ENCODE measurements around the gene PPP1R9B. TPM values are rescaled to one million over a fixed set of nuclear protein-coding genes. Genes with fewer than 3 reads are reported as not detected.

The PPP1R9B gene
- total RNA-seq, 6 experiments from 2014 or later, result 9.9 to 18.1 (median 12.0) TPM

- ATAC-seq, result no peak
These were observed 37.8 kb downstream of the PPP1R9B start for GRCh38 chr17:50112694-50113093.

GRCh38 chr17:50111673-50112655, 38.5 kb downstream of the PPP1R9B start:
- peak; percentile 57 to 77 (median 74) for ATAC-seq
- WGBS (ENCODE audit: insufficient coverage, low coverage, low lambda C conversion rate, missing lambda C conversion rate), result 26% methylated on average over 5 of the region's 14 CpGs
- intact Hi-C loops (cut with DNase I), result loop anchor here (10.0 kb wide), 1 partner anchor 53 kb away; the partner anchor contains the start of gene SGCA (in 2 of the 2)
- Histone ChIP-seq H3K4me3 (no peak overlapping the region), H3K27ac (peak overlapping the region; percentile 76 to 86 (median 77)), H3K27me3 (no peaks in the 10 kb centered on the region), H3K9me3 (no peaks in the 10 kb centered on the region), H3K36me3 (peaks cover 0 to 22% (median 1%) of the 10 kb centered on the region in 4 donors), H3K4me1 (peaks cover 0 to 24% (median 5%) of the 10 kb centered on the region in 4 donors)
- TF ChIP-seq CTCF (IDR thresholded peaks at IDR 0.05) (no peak), POLR2A (IDR thresholded peaks at IDR 0.05) (no peak)
- peak in 2 of 3 donors; percentile 62 to 63 for DNase-seq

More at GRCh38 chr17:50112694-50113093, 37.8 kb downstream of the PPP1R9B start:
- TF ChIP-seq CTCF (IDR thresholded peaks at IDR 0.05), result no peak
- Histone ChIP-seq H3K9me3 (no peaks in the 10 kb centered on the region), H3K27me3 (no peaks in the 10 kb centered on the region), H3K27ac (peak overlapping the region; percentile 76 to 86 (median 77)), H3K4me3 (no peak overlapping the region), H3K4me1 (peaks cover 0 to 32% (median 5%) of the 10 kb centered on the region in 4 donors), H3K36me3 (peaks cover 0 to 17% (median 1%) of the 10 kb centered on the region in 4 donors)
- peak in 1 of 3 donors; percentile 43 for DNase-seq
- WGBS (ENCODE audit: insufficient coverage, low coverage, low lambda C conversion rate, missing lambda C conversion rate), result 100% methylated on average over 2 of the region's 17 CpGs
- intact Hi-C loops (cut with DNase I), result loop anchor here (10.0 kb wide), 1 partner anchor 52 kb away; the partner anchor contains the start of gene SGCA (in 2 of the 2)

GRCh38 chr17:50110591-50111349, 39.7 kb downstream of the PPP1R9B start:
- TF ChIP-seq CTCF (IDR thresholded peaks at IDR 0.05), result no peak
- TF ChIP-seq POLR2A (IDR thresholded peaks at IDR 0.05), result no peak
- Histone ChIP-seq H3K27ac (peak overlapping the region; percentile 76 to 86 (median 77)), H3K27me3 (no peaks in the 10 kb centered on the region), H3K36me3 (peaks cover 0 to 34% (median 1%) of the 10 kb centered on the region in 4 donors), H3K9me3 (no peaks in the 10 kb centered on the region), H3K4me3 (no peak overlapping the region), H3K4me1 (peaks cover 0 to 20% (median 5%) of the 10 kb centered on the region in 4 donors)
- 57% methylated on average over 1 of the region's 19 CpGs for WGBS (ENCODE audit: insufficient coverage, low coverage, low lambda C conversion rate, missing lambda C conversion rate)
- ATAC-seq (peak; percentile 15 to 40 (median 26)), DNase-seq (peak in 2 of 3 donors; percentile 49 to 60)
- intact Hi-C loops (cut with DNase I), result loop anchor here (10.0 kb wide), 1 partner anchor 54 kb away; the partner anchor contains the start of gene SGCA (in 2 of the 2)

- no peaks in the 10 kb centered on the region for H3K27me3 ChIP-seq
- H3K4me3 ChIP-seq, result no peak overlapping the region
- intact Hi-C loops (cut with DNase I), result loop anchor here (10.0 kb wide), 1 partner anchor 55 kb away; the partner anchor contains the start of gene SGCA (in 2 of the 2)
These were observed 40.7 kb downstream of the PPP1R9B start for GRCh38 chr17:50109785-50110184.

More at GRCh38 chr17:50109785-50110184, 40.7 kb downstream of the PPP1R9B start:
- TF ChIP-seq POLR2A (IDR thresholded peaks at IDR 0.05), result no peak
- no peak for TF ChIP-seq CTCF (IDR thresholded peaks at IDR 0.05)
- H3K4me1 ChIP-seq, result peaks cover 0 to 20% (median 5%) of the 10 kb centered on the region in 4 donors
- ATAC-seq (no peak), DNase-seq (peak in 1 of 3 donors; percentile 46)
- no peak overlapping the region for H3K27ac ChIP-seq
- no peaks in the 10 kb centered on the region for H3K9me3 ChIP-seq
- H3K36me3 ChIP-seq, result peaks cover 0 to 35% (median 4%) of the 10 kb centered on the region in 4 donors
- no CpG with 5 or more reads among the region's 19 CpGs for WGBS (ENCODE audit: insufficient coverage, low coverage, low lambda C conversion rate, missing lambda C conversion rate)
